ENCODE measurements around the gene SSC4D. TPM values are rescaled to one million over a fixed set of nuclear protein-coding genes. Genes with fewer than 3 reads are reported as not detected.

The SSC4D gene
- total RNA-seq, 1 donor from 2014 or later, result 4.9 TPM

- Mint-ChIP-seq H3K27me3 (no peaks in the 10 kb centered on the region), H3K4me1 (ENCODE audit: unreplicated experiment) (peaks cover 30% of the 10 kb centered on the region), H3K27ac (peak overlapping the region; percentile 98), H3K36me3 (peaks cover 27% of the 10 kb centered on the region), H3K4me3 (peak overlapping the region; percentile 94), H3K9me3 (peaks cover 5% of the 10 kb centered on the region)
- TF ChIP-seq CTCF (conservative IDR thresholded peaks at IDR 0.05), result no peak
- no peak for DNase-seq (ENCODE audit: extremely low spot score, unreplicated experiment)
Measured at GRCh38 chr7:76358011-76358480, 51.5 kb downstream of the SSC4D start.

GRCh38 chr7:76357475-76358010 is 52.0 kb downstream of the SSC4D start:
- H3K27me3 Mint-ChIP-seq, result no peaks in the 10 kb centered on the region
- H3K4me3 Mint-ChIP-seq, result peak overlapping the region; percentile 94
- H3K36me3 Mint-ChIP-seq, result peaks cover 27% of the 10 kb centered on the region
- peak overlapping the region; percentile 98 for H3K27ac Mint-ChIP-seq
- DNase-seq (ENCODE audit: extremely low spot score, unreplicated experiment), result no peak
- H3K9me3 Mint-ChIP-seq, result peaks cover 5% of the 10 kb centered on the region
- TF ChIP-seq CTCF (conservative IDR thresholded peaks at IDR 0.05), result no peak
- H3K4me1 Mint-ChIP-seq (ENCODE audit: unreplicated experiment), result peaks cover 30% of the 10 kb centered on the region

- peaks cover 33% of the 10 kb centered on the region for H3K4me1 Mint-ChIP-seq (ENCODE audit: unreplicated experiment)
- no peaks in the 10 kb centered on the region for H3K27me3 Mint-ChIP-seq
- peaks cover 6% of the 10 kb centered on the region for H3K9me3 Mint-ChIP-seq
- peak overlapping the region; percentile 98 for H3K27ac Mint-ChIP-seq
- peak overlapping the region; percentile 94 for H3K4me3 Mint-ChIP-seq
- peaks cover 32% of the 10 kb centered on the region for H3K36me3 Mint-ChIP-seq
- TF ChIP-seq CTCF (conservative IDR thresholded peaks at IDR 0.05), result peak; percentile 48
- DNase-seq (ENCODE audit: extremely low spot score, unreplicated experiment), result no peak
Measured at GRCh38 chr7:76356823-76357222, 52.7 kb downstream of the SSC4D start.

- no peak for TF ChIP-seq CTCF (conservative IDR thresholded peaks at IDR 0.05)
- Mint-ChIP-seq H3K4me1 (ENCODE audit: unreplicated experiment) (peaks cover 34% of the 10 kb centered on the region), H3K4me3 (peak overlapping the region; percentile 72), H3K36me3 (peaks cover 39% of the 10 kb centered on the region), H3K27ac (peak overlapping the region; percentile 42), H3K9me3 (peaks cover 13% of the 10 kb centered on the region), H3K27me3 (no peaks in the 10 kb centered on the region)
- no peak for DNase-seq (ENCODE audit: extremely low spot score, unreplicated experiment)
Measured at GRCh38 chr7:76356115-76356514, 53.4 kb downstream of the SSC4D start.

- H3K36me3 Mint-ChIP-seq, result peaks cover 47% of the 10 kb centered on the region
- H3K4me3 Mint-ChIP-seq, result peak overlapping the region; percentile 72
- no peak for TF ChIP-seq CTCF (conservative IDR thresholded peaks at IDR 0.05)
- H3K9me3 Mint-ChIP-seq, result peaks cover 15% of the 10 kb centered on the region
- no peak for DNase-seq (ENCODE audit: extremely low spot score, unreplicated experiment)
- peaks cover 34% of the 10 kb centered on the region for H3K4me1 Mint-ChIP-seq (ENCODE audit: unreplicated experiment)
- H3K27ac Mint-ChIP-seq, result peak overlapping the region; percentile 42
- H3K27me3 Mint-ChIP-seq, result no peaks in the 10 kb centered on the region
Measured at GRCh38 chr7:76354981-76355730, 54.3 kb downstream of the SSC4D start.

All from type B pancreatic cell (in vitro differentiated cells).